Stimulated activated CD4-positive, alpha-beta T cell treated with anti-CD3 and anti-CD28 coated beads, Interleukin-1b, Interleukin-23, amount 100 ng/mL, for 4 hours (primary cell): Measurements from ENCODE around the gene ANKRD34C.

Source experiments
- DNase-seq, 2 donors: peaks; one replicate each; pipeline ENCODE4 v3.0.0-alpha.2; 2020; ENCODE audit warnings: low read depth in 2 of 2

The ANKRD34C gene

GRCh38 chr15:79282371-79283251 is at the start of gene ANKRD34C:
ANKRD34C (plus strand) TSS chr15:79282722; CDS start chr15:79293285, 10,563 bp downstream.
- no peak for DNase-seq

GRCh38 chr15:79233236-79233635 is 49.3 kb upstream of the ANKRD34C start:
- DNase-seq: no peak

DNA sequence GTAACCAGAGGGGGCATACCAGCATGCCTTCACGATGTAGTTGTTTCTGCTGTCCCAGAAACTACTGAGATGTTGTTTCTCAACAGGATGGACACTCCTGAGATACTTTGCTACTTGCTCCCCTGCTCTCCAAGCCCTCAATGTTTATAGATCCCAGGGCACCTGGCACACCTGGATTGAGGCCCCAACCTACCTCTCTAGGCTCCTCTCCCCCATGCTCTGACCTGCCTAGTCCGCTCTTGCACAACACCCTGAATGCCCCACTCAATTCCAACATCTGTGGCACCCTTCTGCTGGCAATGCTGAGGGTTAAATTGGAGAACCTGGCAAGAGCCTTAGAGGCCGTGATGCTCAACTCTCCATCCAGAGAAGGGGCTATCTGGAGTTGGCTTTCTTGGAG is 42.5 kb upstream of the ANKRD34C start:
- DNase-seq: no peak

- DNase-seq: no peak
These were observed 38.8 kb upstream of the ANKRD34C start for GRCh38 chr15:79243723-79244122.

DNA sequence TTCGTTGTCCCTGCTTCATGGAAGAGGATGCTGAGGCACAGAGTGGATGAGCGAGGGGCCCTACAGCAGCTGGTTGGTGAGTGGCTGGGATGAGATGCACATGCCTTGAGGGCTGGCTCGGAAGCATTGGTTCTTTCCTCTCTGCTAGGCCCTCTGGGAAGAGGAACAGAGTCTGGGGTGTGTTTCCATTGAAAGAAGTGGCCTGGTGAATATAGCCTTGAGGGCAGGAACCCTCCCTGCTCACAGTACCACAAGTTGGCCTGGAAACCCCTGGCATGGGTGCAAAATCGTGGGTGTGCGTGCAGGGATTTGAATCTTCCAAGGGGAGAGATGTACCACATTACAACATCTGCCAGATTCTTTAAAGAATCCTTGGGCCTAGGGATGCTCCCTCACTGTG is 37.6 kb upstream of the ANKRD34C start:
- DNase-seq: no peak

DNA sequence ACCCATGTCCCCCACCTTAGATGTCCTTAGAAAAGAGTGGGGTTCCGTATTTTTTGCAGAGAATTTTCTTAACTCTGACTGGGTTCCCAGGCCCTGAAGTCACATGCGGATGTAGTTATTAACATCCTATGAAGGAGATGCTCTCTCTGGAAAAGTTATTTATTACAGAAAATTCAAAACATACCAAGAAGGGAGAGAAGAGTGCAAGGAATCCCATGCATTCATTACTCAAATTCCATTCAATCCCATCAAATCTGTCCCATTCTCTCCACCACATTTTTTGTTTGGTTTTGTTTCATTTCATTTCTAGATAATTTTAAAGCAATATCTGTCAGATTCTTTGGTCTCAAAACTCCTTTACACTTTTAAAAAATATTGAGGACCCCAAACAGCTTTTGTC is 34.3 kb upstream of the ANKRD34C start:
- DNase-seq: no peak

- no peak for DNase-seq
These were observed 25.1 kb upstream of the ANKRD34C start for GRCh38 chr15:79257454-79257853.

DNA sequence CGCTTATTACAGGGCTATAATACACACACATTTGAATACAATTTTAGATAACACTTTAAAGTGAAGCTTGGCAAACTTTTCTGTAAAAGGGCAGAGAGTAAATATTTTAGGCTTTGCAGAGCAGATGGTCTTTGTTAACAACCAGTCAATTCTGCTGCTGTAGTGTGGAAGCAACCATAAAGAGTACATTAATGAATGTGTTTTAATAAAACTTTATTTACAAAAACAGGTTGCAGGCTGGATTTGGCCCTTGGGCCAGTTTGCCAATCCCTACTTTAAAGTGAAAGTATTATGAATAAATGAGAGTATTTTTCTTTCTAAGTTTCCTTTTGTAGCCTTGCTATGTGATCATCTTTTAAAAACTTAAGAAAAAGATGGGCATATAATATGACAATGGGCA is 20.7 kb upstream of the ANKRD34C start:
- no peak for DNase-seq

- DNase-seq: no peak
These were observed 17.4 kb upstream of the ANKRD34C start for GRCh38 chr15:79265167-79265566.

DNA sequence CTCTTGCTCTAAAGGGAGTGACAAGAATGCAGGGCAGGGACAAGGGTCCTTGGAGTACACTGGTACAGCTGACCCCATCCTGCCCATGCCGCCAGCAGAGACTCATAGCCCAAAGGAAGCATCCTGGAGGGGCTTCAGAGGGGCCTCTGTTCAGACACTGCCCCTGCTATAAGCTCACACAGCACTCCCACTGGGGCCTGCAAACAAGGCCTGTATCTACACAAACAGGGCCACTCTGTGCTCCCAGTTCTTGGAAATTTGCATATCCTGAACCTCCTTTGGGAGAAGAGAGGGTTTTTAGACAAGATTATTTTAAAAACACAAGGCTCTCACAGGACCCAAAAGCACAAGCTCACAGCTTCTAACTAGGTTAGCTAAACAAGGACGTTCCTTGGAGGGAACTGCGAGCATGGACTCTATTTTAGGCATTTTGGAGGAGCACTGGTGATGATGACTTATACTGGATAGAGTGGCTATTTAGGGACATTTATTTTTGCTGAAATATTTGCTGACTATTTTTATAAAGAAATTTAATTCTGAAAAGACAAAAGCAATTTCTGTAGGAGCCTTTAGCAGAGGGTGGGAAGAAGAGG is 16.4 kb upstream of the ANKRD34C start:
- DNase-seq: no peak

GRCh38 chr15:79283252-79284048 is 928 bp downstream of the ANKRD34C start:
- DNase-seq: peak; percentile 0 to 44

- DNase-seq: no peak
These were observed 8.2 kb downstream of the ANKRD34C start for GRCh38 chr15:79290642-79291275.

- no peak for DNase-seq
These were observed 9.5 kb downstream of the ANKRD34C start for GRCh38 chr15:79292011-79292410.

DNA sequence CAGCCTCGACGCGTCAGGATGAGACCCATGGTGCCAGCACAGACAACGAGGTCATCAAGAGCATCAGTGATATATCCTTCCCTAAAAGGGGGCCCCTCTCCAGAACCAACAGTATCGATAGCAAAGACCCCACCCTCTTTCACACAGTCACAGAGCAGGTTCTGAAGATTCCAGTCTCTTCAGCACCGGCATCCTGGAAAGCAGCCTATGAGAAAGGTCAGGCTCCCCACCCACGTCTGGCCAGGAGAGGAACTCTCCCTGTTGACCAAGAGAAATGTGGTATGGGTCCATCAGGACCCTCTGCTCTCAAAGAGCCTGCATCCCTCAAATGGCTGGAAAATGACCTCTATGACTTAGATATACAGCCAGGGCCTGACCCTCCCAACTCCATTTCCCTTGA is 11.6 kb downstream of the ANKRD34C start:
- no peak for DNase-seq

DNA sequence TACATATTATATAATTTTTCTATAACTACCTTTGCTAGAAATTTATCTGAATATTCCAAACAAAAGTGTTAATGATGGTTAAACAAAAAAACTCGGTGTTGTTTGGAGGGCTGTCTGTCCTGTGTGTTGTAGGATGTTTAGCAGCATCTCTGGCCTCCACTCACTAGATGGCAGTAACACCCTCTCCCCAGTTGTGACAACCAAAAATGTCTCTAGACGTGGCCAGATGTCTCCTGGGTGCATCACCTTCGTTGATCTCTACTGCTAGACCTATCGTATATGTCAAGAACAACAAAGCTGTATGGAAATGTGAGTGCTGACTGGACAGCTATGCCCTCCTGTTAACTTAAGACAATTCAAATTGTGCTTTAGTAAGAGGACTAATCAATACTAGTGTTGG is 14.1 kb downstream of the ANKRD34C start:
- DNase-seq: no peak

DNA sequence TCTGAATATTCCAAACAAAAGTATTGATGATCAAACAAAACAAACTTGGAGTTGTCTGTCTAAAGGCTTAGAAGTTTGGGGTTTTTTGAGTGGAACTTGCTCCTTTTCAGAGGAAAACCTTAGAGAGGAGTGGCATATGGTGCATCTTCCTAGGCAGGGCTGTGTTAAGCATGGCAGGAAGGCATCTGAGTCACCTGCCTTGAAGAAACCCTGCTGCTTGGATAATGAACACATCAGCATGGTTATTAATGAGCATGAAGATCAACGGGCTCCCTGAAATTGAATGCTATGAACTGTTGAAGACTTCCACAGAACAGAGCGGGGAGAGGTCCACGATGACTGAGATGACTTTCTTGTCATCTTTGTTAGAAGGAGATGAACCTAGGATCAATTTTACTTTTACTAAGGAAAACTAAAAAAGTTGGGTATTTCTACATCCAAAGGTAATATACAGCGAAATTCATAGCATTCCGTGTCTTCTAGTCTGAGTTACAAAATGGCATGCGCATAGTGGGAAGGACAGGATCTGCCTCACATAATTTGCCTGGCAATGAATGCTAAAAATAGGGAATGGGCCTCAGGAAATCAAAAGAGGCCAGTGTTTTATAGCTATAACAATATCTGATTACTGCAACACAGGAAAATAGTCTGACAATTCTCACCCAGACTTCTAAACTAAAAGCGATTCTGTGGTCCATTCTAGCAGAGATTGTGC is 16.8 kb downstream of the ANKRD34C start:
- no peak for DNase-seq

DNA sequence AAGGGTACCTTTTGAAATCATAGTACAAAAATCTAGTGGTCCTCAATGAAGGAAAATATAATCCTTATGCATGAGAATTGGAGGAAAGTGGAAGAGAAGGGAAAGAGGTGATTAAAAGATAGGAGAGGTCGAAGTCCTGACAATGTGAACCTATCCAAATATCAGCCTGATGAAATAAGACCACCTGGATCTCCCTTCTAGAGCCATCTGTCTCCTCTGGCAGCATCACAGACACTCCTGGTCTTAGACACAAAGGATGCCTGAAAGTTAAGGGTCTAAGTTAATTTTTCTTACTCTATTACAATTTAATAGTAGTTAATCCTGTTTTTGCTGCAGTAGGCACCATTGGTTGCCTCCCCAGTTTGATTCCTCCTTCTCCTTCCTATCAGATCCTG is 17.3 kb downstream of the ANKRD34C start:
- DNase-seq: no peak

DNA sequence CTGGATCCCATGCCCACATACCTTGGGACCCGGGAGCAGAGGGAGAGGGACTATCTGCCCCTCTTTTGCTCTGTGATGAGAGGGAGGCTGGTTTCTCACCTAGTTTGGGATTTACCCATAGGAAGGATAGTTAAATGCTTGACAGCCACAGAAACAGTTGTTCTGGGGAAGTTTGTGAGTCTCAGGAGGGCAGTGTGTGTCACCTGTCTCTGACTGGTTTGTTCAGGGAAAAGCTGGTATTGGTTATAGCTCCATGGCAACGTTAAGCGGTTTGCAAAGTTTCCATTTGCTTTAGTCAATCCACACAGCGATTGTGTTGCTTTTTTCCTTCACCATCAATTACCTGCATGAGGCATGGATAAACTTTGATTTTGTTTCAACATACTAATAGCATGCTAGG is 24.7 kb downstream of the ANKRD34C start:
- DNase-seq: no peak

GRCh38 chr15:79308874-79309273 is 26.4 kb downstream of the ANKRD34C start:
- DNase-seq: no peak

GRCh38 chr15:79310612-79310984 is 28.1 kb downstream of the ANKRD34C start:
- DNase-seq: no peak
